ENCODE data around the gene FIBCD1.

DNA sequence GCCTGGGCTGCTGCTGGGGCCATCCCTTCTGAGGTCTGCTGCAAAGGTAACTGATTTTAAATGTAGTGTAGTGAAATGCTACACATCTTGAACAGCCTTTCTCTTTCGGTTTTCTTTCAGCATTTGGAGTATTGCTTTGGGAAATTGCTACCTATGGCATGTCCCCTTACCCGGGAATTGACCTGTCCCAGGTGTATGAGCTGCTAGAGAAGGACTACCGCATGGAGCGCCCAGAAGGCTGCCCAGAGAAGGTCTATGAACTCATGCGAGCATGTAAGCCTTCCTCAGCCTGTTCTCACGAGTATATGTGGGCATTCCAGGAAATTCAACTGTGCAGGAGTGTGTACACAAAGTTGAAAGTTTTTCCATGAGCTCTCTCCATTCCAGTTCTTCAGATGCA is 60.8 kb downstream of the FIBCD1 start:
- TF ChIP-seq, protein P1, sequence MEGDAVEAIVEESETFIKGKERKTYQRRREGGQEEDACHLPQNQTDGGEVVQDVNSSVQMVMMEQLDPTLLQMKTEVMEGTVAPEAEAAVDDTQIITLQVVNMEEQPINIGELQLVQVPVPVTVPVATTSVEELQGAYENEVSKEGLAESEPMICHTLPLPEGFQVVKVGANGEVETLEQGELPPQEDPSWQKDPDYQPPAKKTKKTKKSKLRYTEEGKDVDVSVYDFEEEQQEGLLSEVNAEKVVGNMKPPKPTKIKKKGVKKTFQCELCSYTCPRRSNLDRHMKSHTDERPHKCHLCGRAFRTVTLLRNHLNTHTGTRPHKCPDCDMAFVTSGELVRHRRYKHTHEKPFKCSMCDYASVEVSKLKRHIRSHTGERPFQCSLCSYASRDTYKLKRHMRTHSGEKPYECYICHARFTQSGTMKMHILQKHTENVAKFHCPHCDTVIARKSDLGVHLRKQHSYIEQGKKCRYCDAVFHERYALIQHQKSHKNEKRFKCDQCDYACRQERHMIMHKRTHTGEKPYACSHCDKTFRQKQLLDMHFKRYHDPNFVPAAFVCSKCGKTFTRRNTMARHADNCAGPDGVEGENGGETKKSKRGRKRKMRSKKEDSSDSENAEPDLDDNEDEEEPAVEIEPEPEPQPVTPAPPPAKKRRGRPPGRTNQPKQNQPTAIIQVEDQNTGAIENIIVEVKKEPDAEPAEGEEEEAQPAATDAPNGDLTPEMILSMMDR (optimal IDR thresholded peaks at IDR 0.05 in 1 of 3, IDR thresholded peaks at IDR 0.05 in 1 of 3, conservative IDR thresholded peaks at IDR 0.05 in 1 of 3; ENCODE audit: extremely low read depth in 1 of 3, insufficient read depth in 2 of 3, low read length in 3 of 3): no peak
- no peak for TF ChIP-seq EZH2 (IDR thresholded peaks at IDR 0.05; ENCODE audit: low read length)

All from keratinocyte (primary cell).